Endometrial microvascular endothelial cells (primary cell): ENCODE measurements around the gene SLMAP. TPM values are rescaled to one million over a fixed set of nuclear protein-coding genes. Genes with fewer than 3 reads are reported as not detected.
"Not testable (repeated sequence)": the region's sequence is repeated elsewhere in the genome, so short reads cannot be mapped to it uniquely, and the experiment has no call there.

ENCODE experiments used
- in situ Hi-C: cut with HindIII; loops from 2 replicates; pipeline ENCODE4 v1.10.0; 2017; ENCODE audit warnings: low sequenced_read_pairs, low pct_unique_long_range_greater_than_20kb; ENCODE audit errors: inconsistent ontology term
- total RNA-seq: library from RNA; depleted of rRNA; stranded (reverse); fragments of >200 nt; gene quantifications from one replicate; pipeline ENCODE4 v1.2.3, GENCODE V29; 2015; ENCODE audit errors: inconsistent ontology term

The SLMAP gene
- total RNA-seq, 1 donor from 2014 or later, result 47.3 TPM

GRCh38 chr3:57784089-57784735 lies 28.1 kb downstream of the SLMAP start:
- in situ Hi-C loops, result no loop called here

DNA sequence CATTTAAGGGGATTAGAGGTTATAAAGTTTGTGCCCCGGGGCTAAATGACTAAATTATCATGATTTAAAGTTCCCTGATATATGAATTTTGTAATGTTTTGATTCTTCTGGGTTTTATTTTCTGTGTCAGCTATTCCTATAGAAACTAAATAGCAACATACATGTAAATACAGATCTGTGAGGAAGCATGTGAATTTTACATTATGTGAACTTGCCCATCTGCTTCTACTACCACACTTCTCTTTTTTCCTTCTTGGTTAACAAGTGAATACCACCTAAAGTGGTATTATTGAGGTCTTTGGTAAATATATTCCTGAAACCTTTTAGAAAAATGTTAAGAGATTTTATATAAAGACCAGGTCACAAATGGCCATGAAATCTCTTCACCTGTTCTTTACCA lies 29.3 kb downstream of the SLMAP start:
- in situ Hi-C loops, result no loop called here

GRCh38 chr3:57787867-57788623 lies 31.9 kb downstream of the SLMAP start:
- in situ Hi-C loops, result no loop called here

DNA sequence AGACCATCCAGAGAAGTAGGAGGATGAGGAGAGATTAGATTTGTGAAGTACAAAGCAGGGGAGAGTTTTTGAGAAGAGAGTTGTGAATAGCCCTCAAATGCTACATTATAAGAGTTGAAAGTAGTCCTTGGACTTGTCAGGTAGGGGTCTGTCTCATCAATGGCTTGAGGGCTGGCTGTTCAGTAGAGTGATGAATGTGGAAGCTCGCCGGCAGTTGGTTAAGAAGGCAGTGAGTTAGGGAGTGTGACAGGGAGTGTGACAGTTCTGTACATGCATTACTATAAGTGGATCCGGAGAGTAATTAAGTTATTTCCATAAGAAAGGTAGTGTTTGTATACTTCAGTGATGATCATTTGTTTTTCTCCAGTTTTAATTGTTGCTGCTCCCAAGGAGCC lies 32.5 kb downstream of the SLMAP start:
- in situ Hi-C loops, result no loop called here

DNA sequence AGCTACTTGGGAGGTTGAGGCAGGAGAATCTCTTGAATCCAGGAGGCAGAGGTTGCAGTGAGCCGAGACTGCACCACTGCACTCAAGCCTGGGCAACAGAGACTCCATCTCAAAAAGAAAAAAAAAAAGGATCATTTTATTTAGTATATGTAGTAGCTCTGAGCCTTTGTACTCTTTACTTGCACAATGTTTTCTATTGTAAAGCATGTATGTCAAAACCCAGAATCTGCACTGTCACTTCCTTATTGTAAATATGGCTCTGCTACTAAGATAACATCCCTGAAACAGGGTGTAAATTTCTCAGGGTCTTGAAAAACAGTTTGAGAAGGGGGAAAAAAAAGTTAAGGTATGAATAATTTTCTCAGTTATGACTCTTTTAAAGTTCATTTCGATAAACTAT lies 35.1 kb downstream of the SLMAP start:
- in situ Hi-C loops, result no loop called here

GRCh38 chr3:57792198-57792597 lies 36.1 kb downstream of the SLMAP start:
- in situ Hi-C loops, result no loop called here

GRCh38 chr3:57793737-57794187 lies 37.7 kb downstream of the SLMAP start:
- in situ Hi-C loops, result no loop called here

GRCh38 chr3:57794501-57794900 lies 38.4 kb downstream of the SLMAP start:
- in situ Hi-C loops, result no loop called here

- in situ Hi-C loops, result no loop called here
These were observed 38.8 kb downstream of the SLMAP start for GRCh38 chr3:57794951-57795350.

DNA sequence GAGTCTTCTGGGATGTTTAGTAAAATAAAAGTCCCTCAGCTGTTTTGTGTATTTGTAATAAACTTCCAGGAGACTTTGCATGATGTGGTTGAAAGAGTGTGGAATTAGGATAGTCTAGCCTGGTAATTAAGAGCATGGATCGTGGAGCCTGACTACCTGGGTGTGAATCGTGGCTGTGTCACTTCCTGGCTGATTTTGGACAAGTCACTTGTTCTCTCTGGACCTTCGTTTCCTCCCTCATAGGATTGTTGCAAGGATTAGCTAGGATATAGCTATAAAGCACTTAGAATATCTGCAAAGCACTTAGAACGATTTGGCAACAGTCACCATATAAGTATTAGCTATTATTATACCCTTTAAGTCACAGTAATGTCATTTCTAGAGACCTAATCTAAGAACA lies 40.2 kb downstream of the SLMAP start:
- in situ Hi-C loops, result no loop called here

GRCh38 chr3:57797701-57798487 lies 41.8 kb downstream of the SLMAP start:
- in situ Hi-C loops, result no loop called here

GRCh38 chr3:57803647-57804081 lies 47.6 kb downstream of the SLMAP start:
- in situ Hi-C loops, result no loop called here

GRCh38 chr3:57805266-57805665 lies 49.2 kb downstream of the SLMAP start:
- in situ Hi-C loops, result no loop called here

GRCh38 chr3:57805674-57806073 lies 49.6 kb downstream of the SLMAP start:
- in situ Hi-C loops, result no loop called here

- in situ Hi-C loops, result not testable (repeated sequence)
These were observed 50.1 kb downstream of the SLMAP start for GRCh38 chr3:57806195-57806594.

- in situ Hi-C loops, result no loop called here
These were observed 53.0 kb downstream of the SLMAP start for GRCh38 chr3:57808961-57809608.

DNA sequence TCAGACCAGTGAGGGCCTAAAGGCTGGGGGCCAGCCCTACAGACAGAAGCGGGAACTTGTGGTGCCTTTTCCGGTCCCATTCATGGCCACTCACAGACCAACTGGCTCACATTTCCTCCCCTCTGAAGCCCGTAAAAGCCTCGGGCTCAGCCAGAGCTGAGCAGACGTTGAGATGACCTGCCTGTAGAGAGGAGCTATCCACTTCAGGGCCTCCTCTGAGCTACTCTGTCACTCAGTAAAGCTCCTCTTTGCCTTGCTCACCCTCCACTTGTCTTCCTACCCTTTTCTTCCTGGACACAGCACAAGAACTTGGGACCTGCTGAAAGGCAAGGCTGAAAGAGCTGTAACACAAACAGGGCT lies 53.5 kb downstream of the SLMAP start:
- in situ Hi-C loops, result no loop called here

- in situ Hi-C loops, result no loop called here
These were observed 53.9 kb downstream of the SLMAP start for GRCh38 chr3:57810048-57810447.

DNA sequence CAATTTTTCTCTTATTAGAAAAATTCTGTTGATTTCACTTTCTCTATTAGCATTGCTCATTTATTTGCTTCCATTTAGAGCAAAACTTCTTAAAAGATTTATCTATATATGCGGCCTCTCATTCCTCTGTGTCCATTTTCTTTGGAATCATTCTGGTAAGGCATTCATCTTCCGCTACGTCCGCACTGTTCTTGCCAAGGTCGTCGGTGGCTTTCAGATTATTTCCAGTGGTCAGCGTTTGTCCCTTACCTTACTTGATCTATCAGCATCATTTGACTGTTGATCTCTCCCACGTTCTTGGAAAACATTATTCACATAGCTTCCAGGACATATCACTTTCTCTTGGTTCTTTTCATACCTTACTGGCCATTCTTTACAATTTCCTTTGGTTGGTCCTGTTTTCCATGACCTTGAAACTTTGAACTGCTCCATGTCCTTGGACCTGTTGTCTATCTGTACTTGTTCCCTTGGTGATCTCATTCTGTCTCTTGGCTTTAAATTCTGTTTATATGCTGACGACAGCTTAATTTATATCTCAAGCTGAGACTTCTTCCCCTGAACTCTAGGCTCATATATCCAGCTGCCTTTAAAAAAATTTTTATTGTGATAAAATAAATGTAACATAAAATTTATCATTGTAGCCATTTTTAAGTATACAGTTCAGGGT lies 54.5 kb downstream of the SLMAP start:
- in situ Hi-C loops, result no loop called here
